Stomach (tissue), 9 donors: ENCODE results near the gene WDR45B. TPM values are rescaled to one million over a fixed set of nuclear protein-coding genes. Genes with fewer than 3 reads are reported as not detected.

Experiments used
- DNase-seq, 2 donors: peaks; one replicate each; pipeline versions ENCODE4 v3.0.0 to v3.0.0-alpha.2; 2013 to 2019
- H3K27ac ChIP-seq, 5 donors: fragments of 200-600 bp in 4 of 5; sonication (generic) in 4 of 5; one replicate each; pipeline ENCODE4 v1.5.1; 2013 to 2019; ENCODE audit warnings: mild to moderate bottlenecking in 1 of 5, moderate library complexity in 1 of 5
- H3K27me3 ChIP-seq, 3 donors: fragments of 200-600 bp; sonication (generic); one replicate each; pipeline ENCODE4 v1.5.1; 2017 to 2019; ENCODE audit warnings: mixed run types in 1 of 3
- H3K36me3 ChIP-seq, 4 donors: fragments of 200-600 bp; sonication (generic); 1 replicate in 3 of 4; 2 replicates in 1 of 4; pipeline ENCODE4 v1.5.1; 2016 to 2019
- H3K4me1 ChIP-seq, 4 donors: fragments of 200-600 bp; sonication (generic); one replicate each; pipeline ENCODE4 v1.5.1; 2016 to 2019
- H3K4me3 ChIP-seq, 4 donors: fragments of 200-600 bp; sonication (generic) in 3 of 4; one replicate each; pipeline ENCODE4 v1.5.1; 2016 to 2019; ENCODE audit warnings: mild to moderate bottlenecking in 1 of 4
- H3K9me3 ChIP-seq, 4 donors: fragments of 200-600 bp; sonication (generic); one replicate each; pipeline ENCODE4 v1.5.1; 2016 to 2019
- EP300 ChIP-seq: sonication (generic); formaldehyde crosslinking; IDR thresholded peaks from one replicate; pipeline ENCODE4 v1.6.1; 2017; ENCODE audit warnings: antibody characterized with exemption
- POLR2A ChIP-seq, 4 donors: fragments of 450-650 bp; IDR thresholded peaks; one replicate each; pipeline ENCODE4 v1.6.1; 2016; ENCODE audit warnings: antibody characterized with exemption in 4 of 4, control low read depth in 2 of 4, mild to moderate bottlenecking in 1 of 4, moderate library complexity in 1 of 4
- POLR2AphosphoS5 ChIP-seq, 3 donors: sonication (generic); formaldehyde crosslinking; IDR thresholded peaks; one replicate each; pipeline ENCODE4 v1.6.1; 2016; ENCODE audit warnings: antibody characterized with exemption in 3 of 3
- WGBS, 5 donors: extraction: QIAGEN DNeasy Blood & Tissue Kit in 3 of 5; methylation state at CpG; one replicate each; pipeline versions ENCODE4 v1.1.5 to v1.1.7; 2013 to 2018; 5-methylcytosine and 5-hydroxymethylcytosine counted together
- intact Hi-C: fragments of 100-400 bp; cut with DNase I; formaldehyde crosslinking; loops from one replicate; pipeline ENCODE4 v1.15.1; 2023; ENCODE audit warnings: low total_unique reads
- polyA plus RNA-seq, 3 donors: library from polyadenylated mRNA; stranded (reverse); fragments of 200-250 nt; gene quantifications; one replicate each; pipeline ENCODE4 v1.2.3, GENCODE V29; 2013
- total RNA-seq, 5 donors: library from RNA; depleted of rRNA; stranded (reverse); fragments of >200 nt; gene quantifications; one replicate each; pipeline versions ENCODE4 v1.1.0 to v1.2.3, GENCODE V29; 2014 to 2016
- TF ChIP-seq, protein P1 (sequence below), 7 experiments: fragments of 450-650 bp in 4 of 7; fragments of 200-600 bp in 3 of 7; sonication (generic) in 3 of 7; IDR thresholded peaks; one replicate each; pipeline ENCODE4 v1.5.1; 2016 to 2019; ENCODE audit warnings: antibody characterized with exemption in 7 of 7, control low read depth in 2 of 7, mild to moderate bottlenecking in 1 of 7
- donor health status: healthy with polysubstance abuse.
- donor health status: Bipolar disorder and iron deficiency.
- donor health status: healthy.

The WDR45B gene
- total and polyA plus RNA-seq, 8 donors: 62.8 to 108 (median 76.2) TPM

DNA sequence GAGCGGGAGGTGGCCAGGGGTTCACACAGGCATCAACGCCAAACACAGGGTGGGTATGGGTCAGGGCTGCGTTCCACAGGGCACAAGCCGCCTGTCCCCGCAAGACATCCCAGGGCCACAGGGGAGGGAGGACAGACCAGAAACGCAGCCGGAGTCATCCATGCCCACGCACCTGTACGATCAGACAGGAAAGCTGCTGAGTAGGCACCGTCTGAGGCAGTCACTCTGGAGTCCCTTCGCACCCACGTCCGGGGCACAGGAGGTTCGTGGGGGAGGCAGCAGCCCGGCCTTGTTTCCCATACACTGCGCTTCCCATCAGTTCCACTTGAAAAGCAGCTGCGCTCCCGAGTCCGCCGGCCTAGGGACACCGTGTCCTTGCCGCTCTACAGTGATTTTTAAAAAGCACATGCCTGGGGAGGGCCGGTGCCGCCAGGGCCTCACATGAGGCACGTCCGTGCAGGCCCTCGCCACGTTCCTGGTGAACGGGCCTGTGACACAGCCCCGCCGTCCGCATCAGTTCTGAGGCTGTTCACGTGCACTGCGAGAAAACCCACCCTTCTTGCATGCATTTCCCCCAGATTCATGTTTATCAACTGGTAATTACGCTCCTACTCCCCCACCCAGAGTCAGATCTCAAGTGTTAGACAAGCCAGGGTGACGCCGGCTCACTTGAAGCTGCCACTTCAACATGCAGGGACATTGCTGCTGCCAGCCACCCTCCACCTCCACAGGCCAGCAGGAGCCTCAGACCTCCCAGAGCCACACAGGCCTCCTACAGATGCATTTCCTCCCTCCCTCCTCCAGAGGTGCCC, 34.8 kb downstream of the WDR45B start:
- Histone ChIP-seq H3K27me3 (no peaks in the 10 kb centered on the region), H3K9me3 (no peaks in the 10 kb centered on the region), H3K4me1 (peaks cover 0 to 7% (median 0%) of the 10 kb centered on the region in 4 donors), H3K36me3 (peaks cover 35 to 92% (median 85%) of the 10 kb centered on the region in 4 donors), H3K27ac (no peak overlapping the region), H3K4me3 (no peak overlapping the region)
- no peak for TF ChIP-seq EP300
- TF ChIP-seq POLR2AphosphoS5 (IDR thresholded peaks at IDR 0.05): no peak
- TF ChIP-seq, protein P1, sequence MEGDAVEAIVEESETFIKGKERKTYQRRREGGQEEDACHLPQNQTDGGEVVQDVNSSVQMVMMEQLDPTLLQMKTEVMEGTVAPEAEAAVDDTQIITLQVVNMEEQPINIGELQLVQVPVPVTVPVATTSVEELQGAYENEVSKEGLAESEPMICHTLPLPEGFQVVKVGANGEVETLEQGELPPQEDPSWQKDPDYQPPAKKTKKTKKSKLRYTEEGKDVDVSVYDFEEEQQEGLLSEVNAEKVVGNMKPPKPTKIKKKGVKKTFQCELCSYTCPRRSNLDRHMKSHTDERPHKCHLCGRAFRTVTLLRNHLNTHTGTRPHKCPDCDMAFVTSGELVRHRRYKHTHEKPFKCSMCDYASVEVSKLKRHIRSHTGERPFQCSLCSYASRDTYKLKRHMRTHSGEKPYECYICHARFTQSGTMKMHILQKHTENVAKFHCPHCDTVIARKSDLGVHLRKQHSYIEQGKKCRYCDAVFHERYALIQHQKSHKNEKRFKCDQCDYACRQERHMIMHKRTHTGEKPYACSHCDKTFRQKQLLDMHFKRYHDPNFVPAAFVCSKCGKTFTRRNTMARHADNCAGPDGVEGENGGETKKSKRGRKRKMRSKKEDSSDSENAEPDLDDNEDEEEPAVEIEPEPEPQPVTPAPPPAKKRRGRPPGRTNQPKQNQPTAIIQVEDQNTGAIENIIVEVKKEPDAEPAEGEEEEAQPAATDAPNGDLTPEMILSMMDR (IDR thresholded peaks at IDR 0.05): no peak
- intact Hi-C loops: no loop called here
- DNase-seq: no peak
- 84 to 93% (median 91%) methylated on average over 27 to 37 of the region's 37 CpGs for WGBS, 5 donors

DNA sequence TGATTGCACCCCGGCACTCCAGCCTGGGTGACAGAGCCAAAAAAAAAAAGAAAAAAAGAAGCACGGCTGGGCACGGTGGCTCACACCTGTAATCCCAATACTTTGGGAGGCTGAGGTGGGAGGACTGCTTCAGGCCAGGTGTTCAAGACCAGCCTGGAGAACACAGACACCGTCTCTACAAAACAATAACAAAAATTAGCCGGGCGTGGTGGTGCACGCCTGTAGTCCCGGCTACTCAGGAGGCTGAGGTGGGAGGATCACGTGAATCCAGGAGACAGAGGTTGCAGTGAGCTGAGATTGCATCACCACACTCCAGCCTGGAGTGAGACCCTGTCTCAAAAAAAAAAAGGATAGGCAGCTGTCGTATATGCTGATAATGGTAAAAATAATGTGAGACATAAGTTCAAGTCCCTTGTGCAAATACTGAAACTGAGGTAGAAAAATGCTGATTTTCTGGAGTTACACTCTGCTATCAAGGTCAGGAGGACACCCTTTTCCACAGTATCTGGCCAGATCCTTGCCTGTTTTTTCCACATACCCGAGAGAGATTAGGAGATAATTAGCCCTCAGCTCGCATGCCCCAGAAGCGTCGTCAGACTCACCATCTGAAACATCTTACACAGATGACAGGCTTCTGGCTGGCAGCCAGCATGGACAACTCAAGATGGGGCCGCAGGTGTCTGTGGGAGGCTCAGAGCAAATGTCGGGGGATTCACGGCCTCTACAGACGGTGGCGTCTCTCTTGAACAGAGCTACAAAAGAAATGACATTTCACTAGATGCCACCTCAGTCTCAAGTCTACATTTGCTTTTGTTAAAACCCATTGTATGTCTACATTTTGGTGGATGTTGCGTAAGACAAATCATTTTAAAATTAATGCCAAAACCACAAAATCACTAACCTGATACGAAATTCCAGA, 36.8 kb downstream of the WDR45B start:
- TF ChIP-seq, protein P1 (IDR thresholded peaks at IDR 0.05): no peak
- TF ChIP-seq POLR2AphosphoS5 (IDR thresholded peaks at IDR 0.05) (no peak), POLR2A (IDR thresholded peaks at IDR 0.05) (no peak), EP300 (no peak)
- Histone ChIP-seq H3K36me3 (peaks cover 18 to 80% (median 69%) of the 10 kb centered on the region in 4 donors), H3K27ac (no peak overlapping the region), H3K27me3 (no peaks in the 10 kb centered on the region), H3K9me3 (no peaks in the 10 kb centered on the region), H3K4me3 (no peak overlapping the region), H3K4me1 (peaks cover 0 to 7% (median 0%) of the 10 kb centered on the region in 4 donors)
- intact Hi-C loops: no loop called here
- 77 to 84% (median 81%) methylated on average over 21 of the region's 21 CpGs for WGBS, 5 donors
- DNase-seq: peak in 1 of 2 donors; percentile 59

DNA sequence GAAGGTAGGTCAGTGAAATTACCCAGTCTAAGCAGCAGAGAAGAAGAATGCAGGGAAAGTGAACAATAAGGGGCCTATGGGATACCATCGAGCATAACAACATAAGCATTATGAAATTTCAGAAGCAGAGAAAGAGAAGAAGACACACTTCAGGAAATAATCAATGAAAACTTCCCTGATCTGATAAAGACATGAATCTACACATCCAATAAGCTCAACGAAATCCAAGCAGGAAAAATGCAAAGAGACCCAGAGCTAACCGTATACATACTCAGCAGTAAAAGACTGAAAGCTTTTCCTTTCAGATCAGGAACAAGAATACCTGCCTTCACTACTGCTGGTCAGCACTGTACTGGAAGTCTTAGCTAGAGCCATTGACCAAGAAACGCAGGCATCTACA, 38.6 kb downstream of the WDR45B start:
- TF ChIP-seq, protein P1 (IDR thresholded peaks at IDR 0.05): no peak
- no peak for TF ChIP-seq POLR2AphosphoS5 (IDR thresholded peaks at IDR 0.05)
- TF ChIP-seq EP300: no peak
- no peak for TF ChIP-seq POLR2A (IDR thresholded peaks at IDR 0.05)
- no peaks in the 10 kb centered on the region for H3K9me3 ChIP-seq
- H3K36me3 ChIP-seq: peaks cover 8 to 80% (median 69%) of the 10 kb centered on the region in 4 donors
- intact Hi-C loops: no loop called here
- H3K4me1 ChIP-seq: peaks cover 0 to 7% (median 2%) of the 10 kb centered on the region in 4 donors
- no peak overlapping the region for H3K27ac ChIP-seq
- 90 to 94% (median 92%) methylated on average over 4 of the region's 4 CpGs for WGBS, 5 donors
- DNase-seq: no peak
- H3K4me3 ChIP-seq: no peak overlapping the region
- H3K27me3 ChIP-seq: no peaks in the 10 kb centered on the region

DNA sequence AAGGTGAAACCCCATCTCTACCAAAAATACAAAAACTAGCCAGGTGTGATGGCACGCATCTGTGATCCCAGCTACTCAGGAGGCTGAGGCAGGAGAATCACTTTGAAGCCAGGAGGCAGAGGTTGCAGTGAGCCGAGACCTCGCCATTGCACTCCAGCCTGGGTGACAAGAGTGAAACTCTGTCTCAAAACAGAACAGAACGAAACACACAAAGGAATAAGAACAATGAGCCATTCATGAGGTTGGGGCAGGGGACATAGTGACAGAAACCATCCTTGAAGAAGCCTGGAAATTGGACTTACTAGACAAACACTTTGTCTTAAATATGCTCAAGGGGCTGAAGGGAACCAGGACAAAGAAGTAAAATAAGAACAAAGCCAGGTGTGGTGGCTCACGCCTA, 39.4 kb downstream of the WDR45B start:
- Histone ChIP-seq H3K9me3 (no peaks in the 10 kb centered on the region), H3K27me3 (no peaks in the 10 kb centered on the region), H3K36me3 (peaks cover 8 to 80% (median 69%) of the 10 kb centered on the region in 4 donors), H3K27ac (no peak overlapping the region), H3K4me1 (peaks cover 0 to 10% (median 4%) of the 10 kb centered on the region in 4 donors), H3K4me3 (no peak overlapping the region)
- TF ChIP-seq EP300 (no peak), POLR2A (IDR thresholded peaks at IDR 0.05) (no peak), POLR2AphosphoS5 (IDR thresholded peaks at IDR 0.05) (no peak)
- TF ChIP-seq, protein P1 (IDR thresholded peaks at IDR 0.05): no peak
- no peak for DNase-seq
- intact Hi-C loops: no loop called here
- WGBS, 5 donors: 66 to 81% (median 73%) methylated on average over 5 of the region's 5 CpGs
